WERI-Rb-1 (cell line): Measurements from ENCODE around the gene EGR1.

Experiments used
- DNase-seq: peaks from one replicate; pipeline ENCODE4 v3.0.0-alpha.2; 2020
- H3K27ac ChIP-seq: fragments of 250-450 bp; sonication (Bioruptor Pico); 2 replicates; pipeline ENCODE4 v1.5.1; 2020; ENCODE audit warnings: mild to moderate bottlenecking, moderate library complexity
- H3K27me3 ChIP-seq: fragments of 250-450 bp; sonication (Bioruptor Pico); 2 replicates; pipeline ENCODE4 v1.5.1; 2021; ENCODE audit warnings: mild to moderate bottlenecking, low read depth, moderate library complexity; ENCODE audit not compliant: insufficient read depth, severe bottlenecking
- H3K36me3 ChIP-seq: fragments of 250-450 bp; sonication (Bioruptor Pico); 2 replicates; pipeline ENCODE4 v1.5.1; 2020; ENCODE audit warnings: mild to moderate bottlenecking, moderate library complexity
- H3K4me3 ChIP-seq: 2 replicates; pipeline ENCODE4 v1.5.1; 2011; ENCODE audit warnings: low read depth, mild to moderate bottlenecking, control low read depth, low read length
- H3K9me3 ChIP-seq: fragments of 250-450 bp; sonication (Bioruptor Pico); 2 replicates; pipeline ENCODE4 v1.5.1; 2021; ENCODE audit warnings: mild to moderate bottlenecking, moderate library complexity; ENCODE audit not compliant: severe bottlenecking
- TF ChIP-seq, protein P1 (sequence below): IDR thresholded peaks from 2 replicates; pipeline ENCODE4 v1.5.1; 2011; ENCODE audit warnings: low read depth, mild to moderate bottlenecking, control low read depth, inconsistent platforms, low read length

Gene EGR1

DNA sequence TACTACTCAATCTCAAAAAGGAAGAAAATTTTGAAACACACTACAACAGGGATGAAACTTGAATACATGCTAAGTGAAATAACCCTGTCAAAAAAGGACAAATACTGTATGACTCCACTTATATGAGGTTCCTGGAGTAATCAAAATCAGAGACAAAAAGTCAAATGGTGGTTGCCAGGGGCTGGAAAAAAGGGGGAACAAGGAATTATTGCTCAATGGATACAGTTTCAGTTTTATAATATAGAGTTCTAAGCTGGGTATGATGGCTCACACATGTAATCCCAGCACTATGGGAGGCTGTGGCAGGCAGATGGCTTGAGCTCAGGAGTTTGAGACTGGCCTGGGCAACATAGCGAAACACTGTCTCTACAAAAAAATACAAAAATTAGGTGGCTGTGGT, 48.7 kb downstream of the EGR1 start:
- no peak for DNase-seq
- no peak overlapping the region for H3K27ac ChIP-seq
- H3K9me3 ChIP-seq, result no peaks in the 10 kb centered on the region
- no peak overlapping the region for H3K4me3 ChIP-seq
- TF ChIP-seq, protein P1, sequence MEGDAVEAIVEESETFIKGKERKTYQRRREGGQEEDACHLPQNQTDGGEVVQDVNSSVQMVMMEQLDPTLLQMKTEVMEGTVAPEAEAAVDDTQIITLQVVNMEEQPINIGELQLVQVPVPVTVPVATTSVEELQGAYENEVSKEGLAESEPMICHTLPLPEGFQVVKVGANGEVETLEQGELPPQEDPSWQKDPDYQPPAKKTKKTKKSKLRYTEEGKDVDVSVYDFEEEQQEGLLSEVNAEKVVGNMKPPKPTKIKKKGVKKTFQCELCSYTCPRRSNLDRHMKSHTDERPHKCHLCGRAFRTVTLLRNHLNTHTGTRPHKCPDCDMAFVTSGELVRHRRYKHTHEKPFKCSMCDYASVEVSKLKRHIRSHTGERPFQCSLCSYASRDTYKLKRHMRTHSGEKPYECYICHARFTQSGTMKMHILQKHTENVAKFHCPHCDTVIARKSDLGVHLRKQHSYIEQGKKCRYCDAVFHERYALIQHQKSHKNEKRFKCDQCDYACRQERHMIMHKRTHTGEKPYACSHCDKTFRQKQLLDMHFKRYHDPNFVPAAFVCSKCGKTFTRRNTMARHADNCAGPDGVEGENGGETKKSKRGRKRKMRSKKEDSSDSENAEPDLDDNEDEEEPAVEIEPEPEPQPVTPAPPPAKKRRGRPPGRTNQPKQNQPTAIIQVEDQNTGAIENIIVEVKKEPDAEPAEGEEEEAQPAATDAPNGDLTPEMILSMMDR, result no peak
- no peaks in the 10 kb centered on the region for H3K27me3 ChIP-seq
- H3K36me3 ChIP-seq, result peaks cover 89% of the 10 kb centered on the region

GRCh38 chr5:138515556-138516245, 50.4 kb downstream of the EGR1 start:
- no peak for DNase-seq
- TF ChIP-seq, protein P1, result no peak
- Histone ChIP-seq H3K27ac (no peak overlapping the region), H3K36me3 (peaks cover 85% of the 10 kb centered on the region), H3K9me3 (no peaks in the 10 kb centered on the region), H3K4me3 (no peak overlapping the region), H3K27me3 (no peaks in the 10 kb centered on the region)

- peaks cover 76% of the 10 kb centered on the region for H3K36me3 ChIP-seq
- TF ChIP-seq, protein P1, result no peak
- no peaks in the 10 kb centered on the region for H3K9me3 ChIP-seq
- no peak overlapping the region for H3K27ac ChIP-seq
- no peak for DNase-seq
- no peak overlapping the region for H3K4me3 ChIP-seq
- H3K27me3 ChIP-seq, result no peaks in the 10 kb centered on the region
Measured at GRCh38 chr5:138517437-138517836, 52.2 kb downstream of the EGR1 start.
